Natural killer cell treated with Interleukin-12 subunit alpha and Interleukin-12 subunit beta and Interleukin-15 and Interleukin-18, amount 100 ng/mL, for 72 hours (primary cell): ENCODE data around the gene IRF9. TPM values are rescaled to one million over a fixed set of nuclear protein-coding genes. Genes with fewer than 3 reads are reported as not detected.

Experiments used
- ATAC-seq, 2 donors: fragments of 150-1000 bp; cut with Tn5 transposase in 1 of 2; sonication (Bioruptor Pico), chemical (Tn5 transposase) in 1 of 2; 2 replicates each; pipeline ENCODE4 v1.10.0; 2021
- DNase-seq: peaks from one replicate; pipeline ENCODE4 v3.0.0; 2022; ENCODE audit warnings: low spot score
- H3K27ac Mint-ChIP-seq, 2 donors: 1 replicate in 1 of 2; 2 replicates in 1 of 2; pipeline ENCODE4 v1.8.0; 2022; ENCODE audit warnings: mixed read lengths in 2 of 2, mild to moderate bottlenecking in 1 of 2, moderate library complexity in 1 of 2
- H3K27me3 Mint-ChIP-seq, 2 donors: 1 replicate in 1 of 2; 2 replicates in 1 of 2; pipeline ENCODE4 v1.8.0; 2022; ENCODE audit warnings: mixed read lengths in 2 of 2
- H3K36me3 Mint-ChIP-seq: one replicate; pipeline ENCODE4 v1.8.0; 2022; ENCODE audit warnings: mixed read lengths
- H3K4me1 Mint-ChIP-seq, 2 donors: 1 replicate in 1 of 2; 2 replicates in 1 of 2; pipeline ENCODE4 v1.8.0; 2022; ENCODE audit warnings: low read depth in 2 of 2, mixed read lengths in 2 of 2, mild to moderate bottlenecking in 1 of 2
- H3K4me3 Mint-ChIP-seq: one replicate; pipeline ENCODE4 v1.8.0; 2022; ENCODE audit warnings: mixed read lengths
- H3K9me3 Mint-ChIP-seq: 2 replicates; pipeline ENCODE4 v1.8.0; 2022; ENCODE audit warnings: mixed read lengths
- total RNA-seq, 2 donors: library from RNA; stranded (reverse); gene quantifications; one replicate each; pipeline ENCODE4 v1.2.3, GENCODE V29; 2022

Gene IRF9
- total RNA-seq, 2 donors from 2014 or later, result 135 to 227 TPM

DNA sequence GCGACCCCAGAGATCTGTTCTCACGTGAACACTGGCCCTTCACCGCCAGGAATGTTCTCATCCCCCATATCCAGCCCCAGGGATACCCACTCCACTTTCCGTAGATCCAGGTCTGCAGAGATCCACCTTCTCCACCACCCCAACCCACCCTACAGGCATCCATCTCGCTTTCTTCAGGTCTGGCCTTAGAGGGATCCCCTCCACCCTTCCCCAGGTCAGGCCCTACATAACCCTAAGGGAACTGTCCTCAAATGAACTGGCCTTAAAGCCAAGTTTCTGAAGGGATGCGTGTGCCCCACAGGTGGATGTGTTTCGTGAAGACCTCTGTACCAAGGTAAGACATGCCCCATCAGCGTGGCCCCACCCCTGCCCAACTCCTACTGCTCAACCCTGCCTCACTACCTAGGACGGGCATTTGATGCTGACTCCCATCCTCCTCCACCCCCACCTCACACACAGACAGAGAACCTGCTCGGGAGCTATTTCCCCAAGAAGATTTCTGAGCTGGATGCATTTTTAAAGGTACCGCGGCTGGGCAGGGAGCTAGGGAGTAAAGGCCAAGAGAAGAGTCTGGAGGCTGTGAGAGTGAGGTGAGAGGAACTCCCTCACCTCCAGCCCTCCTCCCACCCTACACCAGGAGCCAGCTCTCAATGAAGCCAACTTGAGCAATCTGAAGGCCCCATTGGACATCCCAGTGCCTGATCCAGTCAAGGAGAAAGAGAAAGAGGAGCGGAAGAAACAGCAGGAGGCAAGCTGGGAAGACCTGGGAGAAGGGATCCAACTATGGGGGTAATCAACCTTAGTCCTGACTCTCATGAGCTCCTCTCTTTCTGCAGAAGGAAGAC is 24.2 kb upstream of the IRF9 start:
- peaks cover 13% of the 10 kb centered on the region for H3K36me3 Mint-ChIP-seq
- no peak for ATAC-seq
- H3K9me3 Mint-ChIP-seq, result no peaks in the 10 kb centered on the region
- peak overlapping the region; percentile 89 for H3K4me3 Mint-ChIP-seq
- H3K4me1 Mint-ChIP-seq, result peaks cover 34 to 39% of the 10 kb centered on the region in 2 donors
- H3K27me3 Mint-ChIP-seq, result no peaks in the 10 kb centered on the region
- H3K27ac Mint-ChIP-seq, result peak overlapping the region; percentile 83 to 90
- no peak for DNase-seq

DNA sequence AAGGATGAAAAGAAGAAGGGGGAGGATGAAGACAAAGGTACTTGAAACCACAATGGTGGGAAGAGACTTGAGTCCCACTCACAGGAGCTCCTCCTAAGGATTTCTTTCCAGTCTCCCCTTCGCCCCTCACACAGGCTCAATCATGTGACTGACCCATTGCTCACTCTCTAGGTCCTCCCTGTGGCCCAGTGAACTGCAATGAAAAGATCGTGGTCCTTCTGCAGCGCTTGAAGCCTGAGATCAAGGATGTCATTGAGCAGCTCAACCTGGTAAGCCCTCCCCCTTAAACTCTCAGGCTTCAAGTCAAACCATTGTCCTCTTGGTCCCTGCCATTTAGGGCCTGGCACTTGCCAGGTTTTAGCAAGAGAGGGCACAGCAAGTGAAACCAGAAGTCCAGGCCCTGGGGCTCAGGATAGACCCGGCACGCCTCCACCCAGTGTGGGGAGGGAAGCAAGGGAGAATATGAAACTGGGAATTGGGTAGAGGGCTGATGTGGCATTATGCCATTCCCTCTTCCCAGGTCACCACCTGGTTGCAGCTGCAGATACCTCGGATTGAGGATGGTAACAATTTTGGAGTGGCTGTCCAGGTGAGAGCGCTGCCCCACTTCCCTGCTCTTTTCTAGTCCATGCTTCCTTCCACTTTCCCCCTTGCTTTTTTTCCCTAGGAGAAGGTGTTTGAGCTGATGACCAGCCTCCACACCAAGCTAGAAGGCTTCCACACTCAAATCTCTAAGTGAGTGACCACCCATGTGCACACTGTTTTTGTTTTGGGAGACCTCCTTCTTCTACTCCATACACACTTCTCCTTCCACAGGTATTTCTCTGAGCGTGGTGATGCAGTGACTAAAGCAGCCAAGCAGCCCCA is 23.3 kb upstream of the IRF9 start:
- Mint-ChIP-seq H3K36me3 (peaks cover 14% of the 10 kb centered on the region), H3K4me3 (peak overlapping the region; percentile 89), H3K9me3 (no peaks in the 10 kb centered on the region), H3K27ac (peak overlapping the region; percentile 83 to 90), H3K4me1 (peaks cover 39 to 44% of the 10 kb centered on the region in 2 donors), H3K27me3 (no peaks in the 10 kb centered on the region)
- no peak for DNase-seq
- no peak for ATAC-seq

DNA sequence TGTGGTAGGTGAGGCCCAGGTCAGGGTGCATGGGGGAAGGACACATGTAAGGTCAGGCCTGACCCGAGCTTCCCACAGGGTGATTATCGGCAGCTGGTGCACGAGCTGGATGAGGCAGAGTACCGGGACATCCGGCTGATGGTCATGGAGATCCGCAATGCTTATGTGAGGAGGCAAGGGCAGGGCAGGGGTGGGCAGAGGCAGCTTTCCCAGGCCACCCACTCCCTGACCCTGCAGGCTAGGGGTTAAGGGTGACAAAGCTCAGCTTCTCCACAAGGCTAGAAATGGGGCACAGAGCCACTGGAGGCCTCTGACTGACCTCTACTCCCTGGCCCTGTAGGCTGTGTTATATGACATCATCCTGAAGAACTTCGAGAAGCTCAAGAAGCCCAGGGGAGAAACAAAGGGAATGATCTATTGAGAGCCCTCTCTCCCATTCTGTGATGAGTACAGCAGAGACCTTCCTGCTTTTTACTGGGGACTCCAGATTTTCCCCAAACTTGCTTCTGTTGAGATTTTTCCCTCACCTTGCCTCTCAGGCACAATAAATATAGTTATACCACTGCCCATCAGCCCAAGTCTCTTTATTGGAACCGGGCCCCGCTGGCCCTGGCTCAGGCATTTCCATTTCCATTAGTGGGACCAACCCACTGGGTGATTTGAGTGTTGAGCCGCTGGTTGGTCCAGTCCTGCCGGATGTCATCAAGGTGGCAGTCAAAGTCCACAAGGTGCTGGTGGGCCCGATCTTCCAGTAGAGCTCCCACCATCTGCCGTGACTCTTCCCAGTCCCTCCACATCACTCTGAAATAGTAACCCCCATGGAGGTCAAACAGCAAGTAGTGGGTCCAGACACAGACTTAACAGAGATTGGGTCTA is 22.4 kb upstream of the IRF9 start:
- H3K4me3 Mint-ChIP-seq, result peak overlapping the region; percentile 85
- H3K27ac Mint-ChIP-seq, result peak overlapping the region; percentile 86 to 97
- no peak for DNase-seq
- H3K4me1 Mint-ChIP-seq, result peaks cover 46 to 52% of the 10 kb centered on the region in 2 donors
- no peaks in the 10 kb centered on the region for H3K9me3 Mint-ChIP-seq
- H3K36me3 Mint-ChIP-seq, result peaks cover 19% of the 10 kb centered on the region
- no peaks in the 10 kb centered on the region for H3K27me3 Mint-ChIP-seq
- ATAC-seq, result no peak

DNA sequence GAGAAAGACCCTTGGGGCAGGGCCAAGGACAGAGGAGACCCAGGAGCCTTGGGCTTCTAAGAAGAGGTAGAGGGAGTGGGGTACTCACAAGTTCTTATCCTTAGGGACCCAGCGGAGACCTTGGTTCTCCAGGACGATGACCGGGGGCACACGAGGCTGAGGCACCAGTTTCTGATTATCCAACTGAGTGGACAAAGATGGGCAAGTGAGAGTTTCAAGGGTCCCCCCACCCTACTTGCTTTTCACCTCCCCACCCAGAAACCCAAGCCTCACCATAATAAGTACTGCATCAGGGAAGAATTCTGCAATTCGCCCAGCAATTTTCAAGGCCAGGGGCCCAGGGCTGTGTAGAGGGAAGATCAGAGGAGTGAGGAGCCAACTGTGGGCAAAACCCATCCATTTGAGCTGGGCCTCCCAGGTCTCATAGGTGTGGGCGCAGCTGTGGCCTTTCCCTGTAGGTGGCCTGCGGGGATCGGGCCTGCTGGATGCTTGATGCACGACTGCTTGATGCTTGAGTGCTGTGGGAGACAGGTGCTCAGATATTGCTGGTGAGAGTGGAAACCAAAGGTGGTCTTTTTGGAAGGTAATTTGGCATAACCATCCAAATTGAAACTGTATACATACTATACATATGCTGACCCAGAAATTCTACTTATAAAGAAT is 21.7 kb upstream of the IRF9 start:
- Mint-ChIP-seq H3K9me3 (no peaks in the 10 kb centered on the region), H3K4me1 (peaks cover 54 to 59% of the 10 kb centered on the region in 2 donors), H3K27ac (peak overlapping the region; percentile 86 to 97), H3K4me3 (peak overlapping the region; percentile 85), H3K36me3 (peaks cover 23% of the 10 kb centered on the region), H3K27me3 (no peaks in the 10 kb centered on the region)
- ATAC-seq (no peak), DNase-seq (no peak)

DNA sequence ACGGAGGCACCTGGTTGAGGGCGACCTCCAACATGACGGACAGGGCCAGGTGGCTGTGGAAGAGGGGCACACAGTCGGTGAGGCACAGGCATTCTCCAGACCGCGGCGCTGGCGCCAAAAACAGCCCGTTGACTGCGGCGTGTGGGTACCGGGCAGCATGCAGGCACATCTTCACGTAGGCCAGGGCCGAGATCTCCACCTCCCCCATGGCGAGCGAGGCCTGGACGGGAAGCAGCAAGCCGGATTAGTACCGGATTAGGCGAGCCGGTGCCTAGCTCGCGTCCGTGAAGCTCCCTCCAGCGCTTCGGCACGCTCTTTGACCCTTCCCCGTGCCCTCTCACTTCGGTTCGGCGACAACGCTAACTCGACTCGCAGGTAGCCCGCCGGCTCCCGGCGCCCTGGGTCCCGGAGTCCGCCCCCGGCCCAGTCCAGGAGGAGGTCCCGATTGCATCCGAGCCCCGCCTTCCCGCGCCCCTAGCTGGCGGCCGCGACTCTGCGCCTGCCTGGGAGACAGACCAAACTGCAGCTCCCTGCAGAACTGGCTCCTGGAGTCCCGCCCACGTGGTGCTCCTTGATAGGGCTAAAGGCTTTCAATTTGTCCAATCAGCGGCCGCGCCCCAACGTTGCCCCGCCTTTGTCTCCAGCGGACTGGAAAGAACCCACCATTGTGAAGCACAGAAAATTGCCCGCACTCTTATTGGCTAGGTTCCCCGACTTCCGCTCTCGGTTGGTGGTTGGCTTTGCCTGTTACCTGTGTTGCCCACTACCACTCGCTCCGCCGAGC is 19.8 kb upstream of the IRF9 start, which contains the start of gene EMC9:
Gene EMC9, minus strand, starts transcription at position 495 of the 784 bp plus-strand sequence. Its CDS starts 287 bp downstream, at position 208.
- Mint-ChIP-seq H3K27me3 (no peaks in the 10 kb centered on the region), H3K27ac (peak within 1 kb of the TSS; percentile 86 to 97), H3K4me1 (peaks cover 64 to 65% of the 10 kb centered on the region in 2 donors), H3K9me3 (no peaks in the 10 kb centered on the region), H3K4me3 (peak within 1 kb of the TSS; percentile 85), H3K36me3 (peaks cover 35% of the 10 kb centered on the region)
- DNase-seq (peak; percentile 99), ATAC-seq (peak; percentile 95)

DNA sequence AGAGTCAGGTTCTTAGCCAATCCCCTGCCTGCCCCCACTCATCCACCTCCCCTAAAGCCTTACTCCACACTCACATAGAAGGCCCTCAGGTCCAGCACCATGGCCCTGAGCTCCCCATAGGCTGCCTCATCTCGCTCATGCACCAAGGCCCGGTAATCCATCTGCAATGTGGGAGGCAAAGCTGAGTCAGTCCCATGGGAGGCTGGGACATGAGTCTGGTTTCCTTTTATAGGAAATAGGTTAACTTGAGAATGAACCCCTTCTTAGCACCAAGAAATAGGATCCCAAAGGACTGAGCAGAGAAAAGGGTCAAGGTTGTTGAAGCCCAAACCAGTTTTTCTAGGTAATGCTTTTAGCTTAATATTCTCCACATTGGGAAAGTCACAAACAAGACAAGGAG is 17.6 kb upstream of the IRF9 start:
- H3K9me3 Mint-ChIP-seq, result no peaks in the 10 kb centered on the region
- peaks cover 31% of the 10 kb centered on the region for H3K36me3 Mint-ChIP-seq
- H3K4me1 Mint-ChIP-seq, result peaks cover 57 to 63% of the 10 kb centered on the region in 2 donors
- no peak for DNase-seq
- H3K4me3 Mint-ChIP-seq, result peak overlapping the region; percentile 94
- no peaks in the 10 kb centered on the region for H3K27me3 Mint-ChIP-seq
- no peak for ATAC-seq
- H3K27ac Mint-ChIP-seq, result peak overlapping the region; percentile 86 to 97

DNA sequence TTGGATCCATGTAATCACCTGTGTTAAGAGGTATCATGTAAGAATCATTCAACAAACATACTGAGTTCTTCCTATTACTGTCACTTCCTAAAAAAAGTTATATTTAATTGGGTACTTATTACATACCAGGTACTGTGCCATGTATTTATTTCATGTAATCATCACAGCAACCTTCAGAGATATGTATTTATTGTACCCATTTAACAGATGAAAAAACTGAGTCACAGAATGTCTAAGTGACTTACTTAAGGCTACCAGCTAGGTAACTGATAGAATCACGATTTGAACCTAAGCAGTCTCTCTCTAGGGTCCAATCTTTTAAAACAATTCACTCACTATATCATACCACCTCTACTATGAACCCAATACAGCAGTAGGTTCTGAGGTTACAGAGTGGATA is 16.6 kb upstream of the IRF9 start:
- Mint-ChIP-seq H3K9me3 (no peaks in the 10 kb centered on the region), H3K36me3 (peaks cover 26% of the 10 kb centered on the region), H3K27me3 (no peaks in the 10 kb centered on the region), H3K4me1 (peaks cover 60 to 61% of the 10 kb centered on the region in 2 donors), H3K4me3 (peak overlapping the region; percentile 94), H3K27ac (peak overlapping the region; percentile 64 to 86)
- ATAC-seq (no peak), DNase-seq (no peak)

DNA sequence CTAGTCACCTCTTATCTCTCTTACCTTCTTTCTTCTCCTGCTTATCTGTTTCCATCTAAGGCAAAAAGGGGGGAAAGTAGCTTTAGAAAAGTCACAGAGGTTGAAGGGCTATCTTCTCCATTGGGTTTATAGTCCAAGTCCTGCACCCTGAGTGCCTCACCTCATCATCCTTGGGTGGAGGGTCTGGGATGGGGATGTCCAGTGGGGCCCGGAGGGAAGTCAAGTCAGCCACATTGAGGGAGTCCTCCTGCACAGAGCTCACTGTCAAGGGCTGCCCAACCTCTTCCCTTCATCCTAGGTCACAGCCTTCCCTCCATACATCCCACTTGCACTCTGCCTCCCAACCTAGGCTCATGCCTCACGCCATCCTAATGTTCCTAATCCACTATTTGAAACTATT is 15.8 kb upstream of the IRF9 start:
- peaks cover 58 to 60% of the 10 kb centered on the region in 2 donors for H3K4me1 Mint-ChIP-seq
- DNase-seq (no peak), ATAC-seq (no peak)
- peak overlapping the region; percentile 86 to 97 for H3K27ac Mint-ChIP-seq
- peak overlapping the region; percentile 94 for H3K4me3 Mint-ChIP-seq
- no peaks in the 10 kb centered on the region for H3K9me3 Mint-ChIP-seq
- no peaks in the 10 kb centered on the region for H3K27me3 Mint-ChIP-seq
- H3K36me3 Mint-ChIP-seq, result peaks cover 27% of the 10 kb centered on the region

DNA sequence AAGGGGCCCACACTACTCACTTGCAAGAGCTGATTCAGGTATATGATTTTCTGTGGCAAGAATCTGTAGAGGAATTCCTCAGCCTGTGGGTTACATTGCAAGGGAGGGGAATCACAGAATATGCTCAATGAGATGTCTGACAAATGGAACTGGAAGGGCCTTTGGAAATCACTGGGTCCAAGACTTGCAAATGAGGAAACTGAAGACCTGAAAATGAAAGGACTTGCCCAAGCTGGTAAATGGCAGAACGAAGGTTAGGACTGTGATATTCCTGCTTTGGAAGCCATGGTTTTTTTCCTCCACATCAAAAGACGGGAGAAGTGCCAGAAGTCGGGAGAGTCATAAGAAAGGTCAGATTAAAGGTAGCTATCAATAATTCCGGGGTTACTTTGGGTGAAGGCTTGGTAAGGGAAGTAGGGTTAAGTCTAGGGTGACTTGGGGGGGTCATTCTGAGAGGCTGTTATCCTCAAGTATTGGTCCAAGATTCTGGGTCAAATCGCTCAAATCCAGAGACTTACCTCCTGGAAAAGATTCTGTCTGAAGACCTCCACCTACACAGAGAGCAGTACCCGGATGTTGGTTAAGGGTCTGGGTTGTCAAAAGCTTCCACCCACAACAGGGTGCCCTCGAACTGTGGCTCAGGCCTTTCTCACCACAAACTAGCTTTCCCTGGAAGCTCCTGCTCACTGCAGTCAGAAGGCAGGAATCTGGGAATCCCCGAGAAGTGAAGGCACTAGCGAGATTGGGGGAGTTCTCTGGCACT is 15.2 kb upstream of the IRF9 start:
- DNase-seq, result no peak
- Mint-ChIP-seq H3K27ac (peak overlapping the region; percentile 86 to 97), H3K4me3 (peak overlapping the region; percentile 94), H3K4me1 (peaks cover 59 to 65% of the 10 kb centered on the region in 2 donors), H3K36me3 (peaks cover 27% of the 10 kb centered on the region), H3K27me3 (no peaks in the 10 kb centered on the region), H3K9me3 (no peaks in the 10 kb centered on the region)
- no peak for ATAC-seq

DNA sequence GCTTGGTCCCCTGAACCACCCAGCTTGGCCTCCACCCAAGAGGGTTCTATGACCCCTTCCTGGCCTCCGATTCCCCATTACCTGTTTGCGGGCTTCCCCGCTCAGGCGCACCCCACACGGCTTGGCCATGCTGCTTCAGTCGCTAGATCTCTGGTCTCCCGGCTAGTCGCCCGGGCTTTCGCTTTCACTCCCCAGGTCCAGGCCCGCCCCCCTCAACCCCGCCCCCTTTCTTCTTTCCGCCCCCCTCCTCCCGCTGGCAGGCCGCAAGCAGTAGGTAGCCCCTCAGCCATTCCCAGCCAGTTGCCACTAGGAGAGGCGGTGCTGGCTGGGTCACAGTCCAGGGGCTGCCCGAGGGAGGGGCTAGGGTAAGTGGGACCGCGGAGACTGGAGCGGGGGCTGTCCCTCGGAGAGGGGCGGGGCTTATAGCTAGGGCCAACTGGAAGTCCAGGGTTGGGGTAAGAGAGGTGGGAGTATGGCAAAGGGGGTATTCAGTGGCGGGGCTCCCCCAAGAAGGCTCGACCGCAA is 14.6 kb upstream of the IRF9 start, which contains the start of gene PSME2:
Gene PSME2, minus strand, starts transcription at position 158 of the 525 bp plus-strand sequence. Its CDS starts 29 bp downstream, at position 129.
- H3K36me3 Mint-ChIP-seq, result peaks cover 27% of the 10 kb centered on the region
- H3K4me1 Mint-ChIP-seq, result peaks cover 58 to 65% of the 10 kb centered on the region in 2 donors

DNA sequence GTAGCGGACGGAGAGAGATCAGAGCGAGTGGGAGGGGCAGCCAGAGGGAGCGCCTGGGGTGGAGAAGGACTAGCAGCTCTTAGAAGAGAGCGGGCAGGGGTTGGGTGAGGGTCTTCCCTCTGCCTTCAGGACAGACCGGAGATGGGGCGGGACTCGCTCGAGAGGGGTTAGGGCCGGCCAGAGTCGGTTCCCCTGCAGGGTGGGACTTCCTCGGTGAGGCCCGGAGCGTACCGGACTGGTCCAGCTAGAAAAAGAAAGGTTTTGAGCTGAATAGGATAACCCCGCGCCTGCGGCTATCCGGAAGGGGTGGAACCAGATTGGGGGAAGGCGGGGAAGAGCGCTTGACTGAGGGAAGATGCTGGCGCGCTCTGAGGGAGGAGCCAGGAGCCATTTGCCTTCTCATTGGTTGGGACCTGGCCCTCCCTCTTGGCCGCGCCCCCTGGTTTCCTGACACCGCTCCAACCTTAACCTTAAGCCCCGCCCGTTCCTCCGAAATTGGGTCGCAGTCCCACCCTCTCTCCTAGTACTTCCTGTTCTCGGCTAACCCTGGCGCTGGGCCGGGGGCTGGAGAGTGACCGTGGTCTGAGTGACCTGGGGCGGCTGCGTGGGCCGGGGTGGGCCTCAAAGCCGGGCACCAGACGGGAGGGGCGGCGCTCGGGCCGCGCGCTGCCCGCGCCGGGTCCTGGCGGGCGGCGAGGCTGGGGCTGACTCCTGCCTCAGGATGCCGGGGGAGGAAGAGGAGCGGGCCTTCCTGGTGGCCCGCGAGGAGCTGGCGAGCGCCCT is 13.9 kb upstream of the IRF9 start, which contains the start of gene RNF31:
Gene RNF31, plus strand, starts transcription at position 521 of the 783 bp plus-strand sequence. Its CDS starts 201 bp downstream, at position 722.
- H3K4me3 Mint-ChIP-seq, result peak within 1 kb of the TSS; percentile 94

More for the DNA sequence above, 14.6 kb upstream of the IRF9 start, which contains the start of gene PSME2:
- H3K27me3 Mint-ChIP-seq, result no peaks in the 10 kb centered on the region
- H3K9me3 Mint-ChIP-seq, result no peaks in the 10 kb centered on the region
- peak within 1 kb of the TSS; percentile 86 to 97 for H3K27ac Mint-ChIP-seq
- DNase-seq (peak; percentile 97), ATAC-seq (peak; percentile 83 to 88)
- peak within 1 kb of the TSS; percentile 94 for H3K4me3 Mint-ChIP-seq

More for the DNA sequence above, 13.9 kb upstream of the IRF9 start, which contains the start of gene RNF31:
- H3K36me3 Mint-ChIP-seq, result peaks cover 27% of the 10 kb centered on the region
- ATAC-seq (peak; percentile 92 to 94), DNase-seq (peak; percentile 99)
- no peaks in the 10 kb centered on the region for H3K27me3 Mint-ChIP-seq
- H3K4me1 Mint-ChIP-seq, result peaks cover 52 to 59% of the 10 kb centered on the region in 2 donors
- H3K9me3 Mint-ChIP-seq, result no peaks in the 10 kb centered on the region
- H3K27ac Mint-ChIP-seq, result peak within 1 kb of the TSS; percentile 86 to 97
